GM21367 (cell line): ENCODE measurements around the gene EPS8L3.
"Not testable (repeated sequence)": the region's sequence is repeated elsewhere in the genome, so short reads cannot be mapped to it uniquely, and the experiment has no call there.

ENCODE experiments used
- ATAC-seq: cut with Tn5 transposase; IDR thresholded peaks from one replicate; pipeline ENCODE4 v1.9.1; 2021; ENCODE audit not compliant: unreplicated experiment

EPS8L3 gene

GRCh38 chr1:109713636-109714035 lies 50.1 kb downstream of the EPS8L3 start:
- ATAC-seq = no peak

- ATAC-seq = no peak
Measured at GRCh38 chr1:109712321-109712864, 51.3 kb downstream of the EPS8L3 start.

GRCh38 chr1:109711593-109712320 lies 52.0 kb downstream of the EPS8L3 start, which contains the start of gene GSTM5:
Gene GSTM5 (plus strand): TSS chr1:109712251. CDS start chr1:109712313, 62 bp downstream.
- not testable (repeated sequence) for ATAC-seq

GRCh38 chr1:109709822-109710221 lies 53.9 kb downstream of the EPS8L3 start:
- not testable (repeated sequence) for ATAC-seq

- ATAC-seq = not testable (repeated sequence)
Measured at GRCh38 chr1:109708949-109709348, 54.8 kb downstream of the EPS8L3 start.

GRCh38 chr1:109705411-109705810 lies 58.3 kb downstream of the EPS8L3 start:
- no peak for ATAC-seq

GRCh38 chr1:109704173-109704572 lies 59.5 kb downstream of the EPS8L3 start:
- no peak for ATAC-seq

- not testable (repeated sequence) for ATAC-seq
Measured at GRCh38 chr1:109702940-109703339, 60.8 kb downstream of the EPS8L3 start.
